ENCODE data around the gene TBC1D2B.
A peak's percentile ranks its signal among the peaks of the same experiment; 100 is the strongest.

TBC1D2B gene

GRCh38 chr15:78065284-78065872 is 12.1 kb downstream of the TBC1D2B start:
- peaks cover 48% of the 10 kb centered on the region for H3K4me1 ChIP-seq
- no peak overlapping the region for H2AFZ ChIP-seq
- no peaks in the 10 kb centered on the region for H3K36me3 ChIP-seq (ENCODE audit: control insufficient read depth, insufficient read depth, low read length)
- H3K9ac ChIP-seq = no peak overlapping the region
- no peak overlapping the region for H3K4me3 ChIP-seq (ENCODE audit: low read depth, low read length)
- peaks cover 10% of the 10 kb centered on the region for H3K79me2 ChIP-seq
- H3K27ac ChIP-seq = peak overlapping the region; percentile 64
- TF ChIP-seq CTCF (IDR thresholded peaks at IDR 0.05) = no peak
- H3K27me3 ChIP-seq (ENCODE audit: control insufficient read depth, insufficient read depth, low read length) = no peaks in the 10 kb centered on the region
- no peak overlapping the region for H3K4me2 ChIP-seq (ENCODE audit: low read length)
- no peaks in the 10 kb centered on the region for H3K9me3 ChIP-seq (ENCODE audit: control insufficient read depth, low read length)

GRCh38 chr15:78064544-78064943 is 13.0 kb downstream of the TBC1D2B start:
- no peak overlapping the region for H3K9ac ChIP-seq

GRCh38 chr15:78063970-78064385 is 13.5 kb downstream of the TBC1D2B start:
- no peak overlapping the region for H3K9ac ChIP-seq

More at GRCh38 chr15:78064544-78064943, 13.0 kb downstream of the TBC1D2B start:
- no peak for TF ChIP-seq CTCF (IDR thresholded peaks at IDR 0.05)
- H3K79me2 ChIP-seq = peaks cover 17% of the 10 kb centered on the region
- H3K4me3 ChIP-seq (ENCODE audit: low read depth, low read length) = no peak overlapping the region
- H3K27ac ChIP-seq = peak overlapping the region; percentile 64
- H3K4me2 ChIP-seq (ENCODE audit: low read length) = no peak overlapping the region
- H3K9me3 ChIP-seq (ENCODE audit: control insufficient read depth, low read length) = no peaks in the 10 kb centered on the region
- H2AFZ ChIP-seq = no peak overlapping the region
- no peaks in the 10 kb centered on the region for H3K36me3 ChIP-seq (ENCODE audit: control insufficient read depth, insufficient read depth, low read length)
- peaks cover 40% of the 10 kb centered on the region for H3K4me1 ChIP-seq
- H3K27me3 ChIP-seq (ENCODE audit: control insufficient read depth, insufficient read depth, low read length) = no peaks in the 10 kb centered on the region

GRCh38 chr15:78063217-78063616 is 14.3 kb downstream of the TBC1D2B start:
- no peaks in the 10 kb centered on the region for H3K36me3 ChIP-seq (ENCODE audit: control insufficient read depth, insufficient read depth, low read length)
- peaks cover 28% of the 10 kb centered on the region for H3K4me1 ChIP-seq
- peaks cover 20% of the 10 kb centered on the region for H3K79me2 ChIP-seq
- H3K9ac ChIP-seq = no peak overlapping the region
- H3K4me3 ChIP-seq (ENCODE audit: low read depth, low read length) = no peak overlapping the region
- H3K27ac ChIP-seq = peak overlapping the region; percentile 64
- no peaks in the 10 kb centered on the region for H3K9me3 ChIP-seq (ENCODE audit: control insufficient read depth, low read length)
- no peak for TF ChIP-seq CTCF (IDR thresholded peaks at IDR 0.05)
- H2AFZ ChIP-seq = no peak overlapping the region
- H3K27me3 ChIP-seq (ENCODE audit: control insufficient read depth, insufficient read depth, low read length) = no peaks in the 10 kb centered on the region
- H3K4me2 ChIP-seq (ENCODE audit: low read length) = no peak overlapping the region

More at GRCh38 chr15:78063970-78064385, 13.5 kb downstream of the TBC1D2B start:
- Histone ChIP-seq H3K4me3 (ENCODE audit: low read depth, low read length) (no peak overlapping the region), H3K27me3 (ENCODE audit: control insufficient read depth, insufficient read depth, low read length) (no peaks in the 10 kb centered on the region), H3K36me3 (ENCODE audit: control insufficient read depth, insufficient read depth, low read length) (no peaks in the 10 kb centered on the region), H3K4me2 (ENCODE audit: low read length) (no peak overlapping the region), H3K9me3 (ENCODE audit: control insufficient read depth, low read length) (no peaks in the 10 kb centered on the region), H2AFZ (no peak overlapping the region), H3K27ac (peak overlapping the region; percentile 64), H3K4me1 (peaks cover 34% of the 10 kb centered on the region), H3K79me2 (peaks cover 20% of the 10 kb centered on the region)
- TF ChIP-seq CTCF (IDR thresholded peaks at IDR 0.05) = no peak

- Histone ChIP-seq H3K27ac (no peak overlapping the region), H2AFZ (no peak overlapping the region), H3K9ac (no peak overlapping the region), H3K4me1 (peaks cover 25% of the 10 kb centered on the region), H3K9me3 (ENCODE audit: control insufficient read depth, low read length) (no peaks in the 10 kb centered on the region), H3K27me3 (ENCODE audit: control insufficient read depth, insufficient read depth, low read length) (no peaks in the 10 kb centered on the region), H3K36me3 (ENCODE audit: control insufficient read depth, insufficient read depth, low read length) (no peaks in the 10 kb centered on the region), H3K4me2 (ENCODE audit: low read length) (peak overlapping the region; percentile 53), H3K4me3 (ENCODE audit: low read depth, low read length) (no peak overlapping the region), H3K79me2 (peaks cover 24% of the 10 kb centered on the region)
- no peak for TF ChIP-seq CTCF (IDR thresholded peaks at IDR 0.05)
Measured at GRCh38 chr15:78061963-78062427, 15.5 kb downstream of the TBC1D2B start.
